G401 (cell line): ENCODE results near the gene ARHGAP18. TPM values are rescaled to one million over a fixed set of nuclear protein-coding genes. Genes with fewer than 3 reads are reported as not detected.

Source experiments
- DNase-seq: peaks from one replicate; pipeline ENCODE4 v3.0.0-alpha.2; 2015; ENCODE audit warnings: low spot score
- in situ Hi-C: cut with HindIII; loops from 2 replicates; pipeline ENCODE4 v1.10.0; 2016; ENCODE audit warnings: low sequenced_read_pairs, mixed read lengths
- total RNA-seq: library from RNA; depleted of rRNA; stranded (reverse); fragments of >200 nt; shearing (Covaris generic); gene quantifications from 2 replicates; pipeline ENCODE4 v1.2.3, GENCODE V29; 2014; rRNA removed

The ARHGAP18 gene, protein sequence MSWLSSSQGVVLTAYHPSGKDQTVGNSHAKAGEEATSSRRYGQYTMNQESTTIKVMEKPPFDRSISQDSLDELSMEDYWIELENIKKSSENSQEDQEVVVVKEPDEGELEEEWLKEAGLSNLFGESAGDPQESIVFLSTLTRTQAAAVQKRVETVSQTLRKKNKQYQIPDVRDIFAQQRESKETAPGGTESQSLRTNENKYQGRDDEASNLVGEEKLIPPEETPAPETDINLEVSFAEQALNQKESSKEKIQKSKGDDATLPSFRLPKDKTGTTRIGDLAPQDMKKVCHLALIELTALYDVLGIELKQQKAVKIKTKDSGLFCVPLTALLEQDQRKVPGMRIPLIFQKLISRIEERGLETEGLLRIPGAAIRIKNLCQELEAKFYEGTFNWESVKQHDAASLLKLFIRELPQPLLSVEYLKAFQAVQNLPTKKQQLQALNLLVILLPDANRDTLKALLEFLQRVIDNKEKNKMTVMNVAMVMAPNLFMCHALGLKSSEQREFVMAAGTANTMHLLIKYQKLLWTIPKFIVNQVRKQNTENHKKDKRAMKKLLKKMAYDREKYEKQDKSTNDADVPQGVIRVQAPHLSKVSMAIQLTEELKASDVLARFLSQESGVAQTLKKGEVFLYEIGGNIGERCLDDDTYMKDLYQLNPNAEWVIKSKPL
- total RNA-seq: 15.4 and 20.7 TPM in 2 replicates

DNA sequence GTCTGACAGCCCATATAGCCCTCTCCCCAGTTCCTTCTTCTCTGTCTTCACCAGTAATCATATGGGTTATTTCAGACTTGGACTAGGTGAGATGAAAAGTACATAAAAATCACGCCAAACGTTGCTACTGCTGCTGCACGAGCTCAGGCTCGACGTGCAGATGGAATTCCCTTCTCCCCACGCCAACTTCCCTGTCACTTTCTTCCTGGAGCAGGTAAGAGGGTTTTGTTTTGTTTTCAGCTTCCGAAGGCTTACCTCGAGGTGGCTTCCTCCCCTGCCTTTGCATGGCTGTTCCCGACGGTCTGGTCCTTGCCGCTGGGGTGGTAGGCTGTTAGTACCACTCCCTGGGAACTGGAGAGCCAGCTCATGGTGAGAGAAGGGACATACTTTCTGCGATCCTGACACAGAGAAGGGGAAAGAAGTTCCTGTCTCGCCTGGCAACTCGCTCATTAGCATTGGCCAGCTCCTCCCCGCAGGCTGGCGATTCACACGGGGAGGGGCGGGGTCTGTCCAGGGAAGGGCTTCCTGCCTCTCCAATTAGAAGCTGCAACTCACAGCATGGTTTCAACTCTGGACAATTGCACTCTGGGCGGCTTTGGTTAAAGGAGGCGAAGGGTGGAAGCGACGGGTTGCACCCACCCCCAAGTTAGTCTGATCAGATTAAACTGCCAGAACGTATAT, at the start of gene ARHGAP18:
Gene ARHGAP18, minus strand, starts transcription at position 409 of the 681 bp plus-strand sequence. Its CDS starts 41 bp downstream, at position 368.
- in situ Hi-C loops: no loop called here
- peak; percentile 64 for DNase-seq

DNA sequence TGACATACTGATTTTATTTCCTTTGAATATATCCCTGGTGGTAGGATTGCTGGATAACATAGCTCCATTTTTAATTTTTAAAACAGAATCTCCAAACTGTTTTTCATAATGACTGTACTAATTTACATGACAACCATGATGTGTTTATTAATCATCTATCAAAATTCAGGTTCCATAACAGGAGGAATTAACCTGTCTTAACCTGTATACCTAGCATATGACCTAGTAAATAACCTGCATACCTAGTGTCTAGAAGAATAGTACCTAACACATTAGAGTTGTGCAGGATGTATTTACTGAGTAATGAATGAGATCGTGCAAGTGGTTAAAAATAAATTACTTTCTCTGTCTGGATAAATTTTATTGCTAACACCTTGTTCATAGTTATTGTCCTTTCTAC, 45.8 kb upstream of the ARHGAP18 start:
- DNase-seq: no peak
- in situ Hi-C loops: no loop called here

DNA sequence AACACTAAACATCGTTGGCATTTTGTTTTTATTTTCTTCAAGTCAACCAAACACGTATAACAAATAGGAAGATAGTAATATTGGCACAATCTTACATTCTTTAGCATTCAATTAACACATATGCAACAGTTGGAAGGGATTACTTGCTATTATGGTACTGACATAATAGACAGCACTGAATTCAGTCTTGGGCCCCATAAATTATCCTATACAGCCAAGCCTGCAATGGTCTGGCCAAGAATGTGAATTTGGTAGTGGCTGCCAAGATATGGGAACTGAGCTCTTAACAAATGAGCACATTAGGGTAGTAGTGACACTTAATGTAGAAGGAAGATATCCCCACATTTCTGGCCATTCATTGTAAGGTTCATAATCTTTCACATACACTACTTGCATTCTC, 44.8 kb upstream of the ARHGAP18 start:
- DNase-seq: no peak
- in situ Hi-C loops: no loop called here

DNA sequence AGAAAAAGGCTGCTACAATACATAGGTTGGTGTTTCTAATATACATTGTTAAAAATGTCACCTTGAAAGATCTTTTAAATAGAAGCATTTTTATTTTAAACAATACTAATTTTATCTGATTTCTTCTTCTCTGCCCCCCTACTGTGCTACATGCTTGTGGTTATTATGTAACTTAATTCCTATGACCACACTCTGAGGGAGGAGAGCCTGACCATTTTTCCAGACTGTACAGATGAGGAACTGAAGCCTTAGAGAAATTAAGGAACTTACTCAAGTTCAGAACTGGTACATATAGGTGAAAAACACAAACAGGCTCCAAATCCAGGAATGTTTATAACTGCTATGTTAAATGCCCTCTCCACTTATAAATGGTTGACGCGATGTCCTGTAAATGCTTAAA, 43.4 kb upstream of the ARHGAP18 start:
- in situ Hi-C loops: no loop called here
- no peak for DNase-seq

DNA sequence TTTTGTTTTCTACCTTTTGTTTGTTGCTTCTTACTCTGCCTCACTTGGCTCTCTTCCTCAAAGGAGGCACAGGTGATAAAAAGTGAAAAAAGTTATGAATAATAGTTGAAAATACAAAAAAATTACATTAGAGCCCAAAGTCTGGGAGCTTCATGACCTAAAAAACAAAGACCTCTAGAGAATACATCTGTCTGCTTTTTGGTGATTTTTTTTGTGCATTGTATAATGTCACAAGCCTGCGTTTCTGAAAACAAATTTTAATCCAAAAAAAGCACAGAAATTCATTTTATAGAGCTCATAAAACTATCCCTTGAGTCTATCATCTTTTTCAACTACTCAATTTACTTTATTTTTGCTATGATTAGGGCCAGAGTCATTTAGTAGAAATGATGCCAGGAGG, 41.4 kb upstream of the ARHGAP18 start:
- in situ Hi-C loops: no loop called here
- DNase-seq: no peak

DNA sequence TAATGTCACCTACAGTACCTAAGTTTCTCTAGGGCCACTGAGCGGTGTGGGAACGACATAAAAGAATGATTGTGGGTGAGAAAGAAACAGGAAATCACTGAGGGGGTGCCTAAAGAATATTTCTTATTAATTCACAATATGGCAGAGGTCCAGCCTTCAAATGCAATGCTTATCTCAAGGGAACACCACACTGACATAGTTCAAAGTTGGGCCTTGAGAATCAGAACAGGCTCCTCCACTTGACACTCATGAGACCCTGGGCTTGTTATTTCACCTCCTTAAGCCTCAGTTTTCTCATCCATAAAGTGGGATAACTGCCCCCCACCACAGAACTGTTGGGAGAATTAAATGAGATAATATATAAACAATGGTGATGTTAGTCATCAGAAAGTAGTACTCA, 40.4 kb upstream of the ARHGAP18 start:
- no peak for DNase-seq
- in situ Hi-C loops: no loop called here

DNA sequence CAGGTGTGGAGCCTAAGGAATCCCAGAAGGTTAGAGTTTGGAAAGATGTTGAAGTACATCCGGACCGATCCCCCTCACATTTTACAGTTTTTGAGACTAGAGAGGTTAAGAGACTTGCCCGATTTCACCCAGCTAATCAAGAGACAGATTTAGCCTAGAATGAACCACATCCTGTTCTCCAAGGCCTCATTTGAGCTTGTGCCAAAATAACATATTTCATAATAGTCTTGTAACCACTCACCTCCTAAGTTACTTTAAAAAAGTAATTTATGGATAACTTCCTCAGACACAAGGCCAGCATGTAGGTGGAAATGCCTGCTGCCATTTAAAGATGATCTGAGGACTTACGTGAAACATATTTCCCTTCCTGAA, 39.8 kb upstream of the ARHGAP18 start:
- no peak for DNase-seq
- in situ Hi-C loops: no loop called here

DNA sequence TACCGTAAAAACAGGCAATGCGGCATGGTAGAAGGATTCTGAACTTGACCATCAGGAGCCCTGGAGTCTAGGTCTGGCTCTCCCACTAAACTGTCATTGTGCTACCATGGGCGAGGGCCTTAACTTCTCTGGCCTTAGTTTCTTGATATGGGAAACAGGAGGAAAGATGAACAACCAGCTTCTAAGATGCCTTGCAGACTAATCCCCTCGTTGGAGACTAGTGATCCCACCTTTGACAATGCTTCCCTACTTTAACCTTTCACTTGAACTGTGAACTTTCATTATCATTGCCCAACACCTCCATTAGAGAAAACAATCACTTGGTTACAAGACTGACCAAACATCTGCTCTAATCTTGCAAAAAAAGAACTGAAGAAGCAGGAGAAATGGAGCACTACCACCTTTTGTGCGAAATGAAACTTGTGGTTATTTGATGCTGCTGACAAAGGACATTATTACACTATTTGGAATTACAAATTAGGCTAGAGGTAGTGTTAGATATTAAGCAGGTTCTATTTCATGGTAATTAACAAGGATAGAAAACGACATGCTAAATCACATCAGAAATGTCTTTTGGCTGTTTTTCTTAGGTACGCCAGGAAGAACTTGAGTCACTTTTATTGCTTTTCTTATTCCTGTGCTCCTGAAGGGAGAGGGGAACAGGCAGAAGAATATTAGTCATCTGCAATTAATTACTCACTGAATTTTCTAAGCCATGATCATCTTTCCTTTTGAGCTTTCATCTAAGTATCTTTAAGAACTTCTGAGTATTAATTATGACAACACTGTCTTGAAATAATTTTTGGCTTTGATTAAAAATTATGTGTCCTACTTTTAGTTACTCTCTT, 39.1 kb upstream of the ARHGAP18 start:
- DNase-seq: no peak

DNA sequence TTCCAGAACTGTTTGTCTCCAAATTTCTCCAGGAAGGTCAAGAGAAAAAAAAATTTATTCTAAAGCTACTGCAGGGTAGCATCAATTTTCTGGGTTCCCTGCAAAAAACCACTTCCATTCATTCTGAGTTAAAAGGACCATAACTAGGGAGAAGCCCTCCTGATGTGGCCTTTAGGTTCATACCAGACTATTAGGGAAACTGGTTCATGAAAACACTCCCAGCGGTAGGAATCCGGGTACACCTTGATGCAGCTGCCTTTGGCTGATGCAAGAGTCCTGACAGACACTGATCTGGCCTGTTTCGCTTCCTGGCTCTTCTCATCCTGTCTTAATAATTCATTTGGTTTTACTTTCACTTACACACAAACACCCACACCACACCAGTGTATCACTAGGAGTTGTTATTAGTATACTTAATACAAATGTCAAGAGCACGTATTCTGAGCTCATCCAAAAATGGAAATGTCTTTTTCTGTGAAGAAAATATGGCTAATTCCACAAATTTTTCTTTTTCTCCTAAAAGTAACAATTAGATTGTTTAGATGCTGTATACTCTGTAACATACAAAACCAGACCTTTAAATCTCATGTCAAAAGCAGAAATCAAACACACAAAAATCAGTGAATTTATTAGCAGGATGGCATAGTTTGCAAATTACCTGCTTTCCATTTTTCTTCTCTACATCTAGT, 38.4 kb upstream of the ARHGAP18 start:
- in situ Hi-C loops: no loop called here
- DNase-seq: peak; percentile 8

More for the DNA sequence above, 39.1 kb upstream of the ARHGAP18 start:
- in situ Hi-C loops: no loop called here

DNA sequence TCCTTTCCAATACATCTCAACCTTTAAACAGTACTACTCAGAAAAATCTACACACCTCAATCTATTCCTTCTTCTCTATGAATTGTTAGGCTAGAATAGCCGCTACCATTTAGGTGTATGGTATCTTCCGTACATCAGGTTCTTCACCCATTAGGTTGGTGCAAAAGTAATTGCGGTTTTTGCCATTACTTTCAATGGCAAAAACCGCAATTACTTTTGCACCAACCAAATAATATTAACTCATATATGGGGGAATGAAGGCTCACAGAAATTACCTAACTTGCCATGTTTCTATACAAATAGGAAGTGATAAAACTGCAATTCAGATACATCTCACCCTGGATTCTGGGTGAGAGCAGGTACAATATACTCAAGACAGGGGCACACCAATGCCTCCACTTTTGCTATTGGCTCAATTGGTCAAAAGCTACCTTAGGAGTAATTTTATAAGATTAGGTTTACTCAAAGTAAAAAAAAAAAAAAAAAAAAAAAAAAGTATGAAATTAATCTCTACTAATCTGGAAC, 37.7 kb upstream of the ARHGAP18 start:
- in situ Hi-C loops: no loop called here
- no peak for DNase-seq

DNA sequence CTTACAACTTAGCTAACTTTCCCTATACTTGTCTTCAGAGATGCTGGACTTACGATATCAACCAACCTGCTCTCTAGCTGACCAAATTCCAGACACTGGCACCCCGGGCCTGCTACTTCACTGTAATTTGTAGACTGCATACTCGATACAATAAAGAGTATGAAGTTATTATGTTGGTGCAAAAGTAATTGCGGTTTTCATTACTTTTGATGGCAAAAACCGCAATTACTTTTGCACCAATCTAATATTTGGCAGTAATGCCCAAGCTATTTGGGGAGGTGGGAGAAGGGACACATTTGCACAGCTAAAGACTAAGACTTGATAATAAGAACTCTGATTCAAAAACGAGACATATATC, 34.9 kb upstream of the ARHGAP18 start:
- in situ Hi-C loops: no loop called here
- DNase-seq: no peak

DNA sequence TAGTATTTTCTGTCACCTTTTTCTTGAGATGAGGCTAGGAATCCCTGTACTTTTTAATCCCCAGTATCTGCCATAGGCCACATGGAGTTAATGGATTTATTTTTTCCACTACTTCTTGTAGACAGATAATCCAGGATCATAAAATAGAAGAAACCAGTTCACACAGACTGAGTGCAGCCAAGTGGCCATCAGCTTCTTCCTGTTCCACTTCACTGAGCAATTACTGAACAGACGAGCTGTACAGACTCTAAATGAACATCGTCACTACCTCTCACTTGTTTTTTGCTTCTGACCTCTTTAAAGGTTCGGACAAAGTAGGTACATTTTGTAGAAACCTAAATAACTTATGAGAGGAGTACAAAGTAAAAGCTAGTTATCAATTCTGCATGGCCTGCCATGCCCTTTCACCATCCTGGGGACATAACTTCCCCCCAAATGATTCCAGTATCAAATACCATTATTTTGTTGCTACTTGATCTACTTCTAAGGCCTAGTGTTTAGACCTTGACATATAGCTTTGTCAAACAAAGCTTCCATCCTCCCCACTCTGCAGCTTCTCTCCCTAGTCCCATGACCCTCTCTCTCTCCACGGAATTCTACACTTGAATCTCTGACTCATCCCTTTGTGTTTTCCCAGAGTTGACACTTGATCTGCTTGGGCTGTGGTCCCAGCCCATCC, 34.4 kb upstream of the ARHGAP18 start:
- in situ Hi-C loops: no loop called here
- no peak for DNase-seq

DNA sequence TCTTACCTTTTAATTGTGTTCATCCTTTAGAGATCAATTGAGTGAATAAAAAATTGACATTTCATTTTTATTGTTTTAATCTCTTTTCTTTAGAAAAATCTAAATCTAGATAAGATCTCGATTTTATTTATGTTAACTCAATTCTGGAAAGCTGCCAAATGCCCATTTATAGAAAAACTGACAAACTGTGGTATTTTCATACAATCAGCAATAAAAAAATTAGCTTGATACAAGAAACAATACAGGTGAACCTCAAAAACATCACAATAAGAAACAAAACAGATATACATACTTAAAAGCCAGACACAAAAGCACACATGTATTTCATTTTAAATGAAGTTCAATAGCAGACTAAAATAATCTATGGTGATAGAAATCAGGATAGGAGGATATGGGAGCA, 30.0 kb upstream of the ARHGAP18 start:
- in situ Hi-C loops: no loop called here
- no peak for DNase-seq

DNA sequence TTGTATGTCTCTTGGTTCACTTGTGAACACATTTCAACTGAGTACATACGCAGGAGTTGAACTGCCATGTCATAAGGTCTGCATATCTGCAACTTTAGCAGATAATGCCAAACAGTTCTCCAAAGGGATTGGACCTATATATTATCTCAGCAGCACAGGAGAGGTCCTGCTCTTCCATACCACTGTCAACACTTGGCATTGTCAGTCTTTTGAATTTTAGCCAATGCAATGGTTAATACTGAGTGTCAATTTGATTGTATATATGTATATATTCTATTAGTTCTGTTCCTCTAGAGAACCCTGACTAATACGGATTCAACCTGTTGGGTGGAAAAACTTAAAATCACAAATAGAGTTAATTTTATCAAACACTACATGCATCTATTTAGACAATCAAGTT, 26.1 kb upstream of the ARHGAP18 start:
- in situ Hi-C loops: no loop called here
- DNase-seq: no peak

DNA sequence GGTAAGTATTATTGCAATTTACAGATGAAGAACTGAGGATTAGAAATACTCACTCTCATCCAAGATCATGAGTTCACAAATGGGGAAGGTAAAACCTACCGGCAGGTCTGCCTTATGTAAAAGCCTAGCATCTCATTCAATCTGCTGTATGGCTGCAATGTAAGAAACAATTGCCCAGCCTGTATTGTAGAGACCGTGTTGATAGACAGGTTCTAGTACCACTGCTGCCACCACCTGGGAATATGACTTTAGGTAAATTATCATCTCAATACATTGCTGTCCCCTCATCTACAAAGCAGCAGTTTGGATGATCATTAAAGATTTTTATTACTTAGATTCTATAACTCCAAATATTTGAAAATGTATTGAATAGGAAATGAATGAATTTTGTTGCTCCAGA, 23.3 kb upstream of the ARHGAP18 start:
- no peak for DNase-seq
- in situ Hi-C loops: no loop called here

DNA sequence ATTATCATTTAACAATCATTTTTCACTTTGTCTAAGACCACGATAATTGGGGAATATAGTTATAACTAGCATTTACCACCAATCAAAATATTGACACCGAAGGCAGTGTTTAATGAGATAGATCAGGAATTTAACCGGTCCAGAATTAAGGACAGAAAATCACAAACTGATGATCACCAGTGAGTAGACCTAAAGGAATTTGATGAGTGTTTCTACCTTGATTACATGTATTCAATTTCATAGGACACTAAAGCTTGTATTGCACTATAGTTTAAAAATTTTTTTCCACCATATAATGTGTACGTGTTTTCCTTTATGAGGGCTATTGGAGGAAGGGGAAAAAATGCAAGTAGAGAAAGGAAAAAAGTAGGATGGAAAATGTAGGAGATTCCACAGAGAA, 22.6 kb upstream of the ARHGAP18 start:
- DNase-seq: no peak
- in situ Hi-C loops: no loop called here

DNA sequence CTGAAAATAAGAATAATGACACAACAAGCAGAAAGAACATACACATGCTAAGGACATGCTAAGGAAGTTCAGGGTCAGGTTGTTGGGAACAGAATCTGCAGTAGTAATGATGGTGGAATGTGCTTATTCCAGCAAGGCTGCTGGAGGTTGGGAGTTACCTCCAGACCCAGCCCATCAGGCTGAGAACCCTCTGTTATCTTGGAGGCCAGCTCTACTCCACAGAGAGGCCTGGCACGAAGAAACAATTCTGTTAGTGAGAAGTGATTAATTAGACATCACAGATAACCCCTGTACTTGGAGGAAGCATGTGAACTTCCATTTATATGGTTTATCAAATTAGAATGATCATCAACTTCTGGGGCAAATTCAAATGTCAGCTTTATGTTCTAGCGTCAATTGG, 22.1 kb upstream of the ARHGAP18 start:
- DNase-seq: no peak
- in situ Hi-C loops: no loop called here

DNA sequence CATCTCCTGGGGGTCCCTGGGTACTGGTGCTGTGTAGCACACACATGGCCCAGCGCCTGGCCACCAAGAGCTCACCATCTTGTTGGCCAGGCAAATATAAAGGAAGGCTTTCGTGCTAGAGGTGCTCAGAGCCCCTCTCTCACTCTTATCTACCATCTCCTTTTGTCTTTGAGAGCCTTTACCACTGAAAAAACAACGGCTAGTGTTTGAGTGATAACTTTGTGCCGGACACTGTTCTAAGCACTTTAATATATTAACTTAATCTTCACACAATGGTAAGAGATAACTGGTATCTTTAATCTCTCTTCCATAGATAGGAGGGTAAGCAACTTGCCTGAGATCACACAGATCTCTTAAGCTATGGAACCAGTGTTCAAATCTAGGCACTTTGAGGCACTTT, 21.5 kb upstream of the ARHGAP18 start:
- in situ Hi-C loops: no loop called here
- no peak for DNase-seq
